Trophoblast cell (in vitro differentiated cells and primary cell): ENCODE measurements around the gene MCTP2.

Experiments used
- DNase-seq, 2 donors: peaks; one replicate each; pipeline ENCODE4 v3.0.0-alpha.2; 2016
- H2AFZ ChIP-seq: 2 replicates; pipeline ENCODE4 v1.6.1; 2013; ENCODE audit warnings: low read length, moderate library complexity, mild to moderate bottlenecking; ENCODE audit not compliant: insufficient read depth, poor library complexity
- H2AK5ac ChIP-seq: 2 replicates; pipeline ENCODE4 v1.6.1; 2013; ENCODE audit warnings: mild to moderate bottlenecking, low read length
- H2BK120ac ChIP-seq: 2 replicates; pipeline ENCODE4 v1.6.1; 2013; ENCODE audit warnings: low read length, mild to moderate bottlenecking, moderate library complexity; ENCODE audit not compliant: insufficient read depth, poor library complexity
- H2BK12ac ChIP-seq: 2 replicates; pipeline ENCODE4 v1.6.1; 2013; ENCODE audit warnings: mild to moderate bottlenecking, low read length, moderate library complexity
- H2BK5ac ChIP-seq: 2 replicates; pipeline ENCODE4 v1.6.1; 2013; ENCODE audit warnings: low read length, low read depth, moderate library complexity, mild to moderate bottlenecking; ENCODE audit not compliant: poor library complexity
- H3K14ac ChIP-seq: 2 replicates; pipeline ENCODE4 v1.6.1; 2013; ENCODE audit warnings: mild to moderate bottlenecking, low read length
- H3K18ac ChIP-seq: 2 replicates; pipeline ENCODE4 v1.6.1; 2013; ENCODE audit warnings: mild to moderate bottlenecking, low read length
- H3K23ac ChIP-seq: 2 replicates; pipeline ENCODE4 v1.6.1; 2013; ENCODE audit warnings: low read length
- H3K27ac ChIP-seq: 2 replicates; pipeline ENCODE4 v1.5.1; 2013; ENCODE audit warnings: low read depth, mild to moderate bottlenecking, inconsistent platforms, low read length, moderate library complexity
- H3K27me3 ChIP-seq: 2 replicates; pipeline ENCODE4 v1.6.1; 2013; ENCODE audit warnings: inconsistent platforms, mild to moderate bottlenecking, low read length, moderate library complexity; ENCODE audit not compliant: insufficient read depth
- H3K36me3 ChIP-seq, 2 experiments: 1 replicate in 1 of 2; 2 replicates in 1 of 2; pipeline ENCODE4 v1.6.1; 2013; ENCODE audit warnings: low read length in 2 of 2, mild to moderate bottlenecking in 2 of 2, moderate library complexity in 1 of 2; ENCODE audit not compliant: insufficient read depth in 2 of 2, control insufficient read depth in 1 of 2
- H3K4ac ChIP-seq: 2 replicates; pipeline ENCODE4 v1.6.1; 2013; ENCODE audit warnings: low read depth, mild to moderate bottlenecking, low read length, moderate library complexity
- H3K4me1 ChIP-seq, 2 experiments: 1 replicate in 1 of 2; 2 replicates in 1 of 2; pipeline ENCODE4 v1.6.1; 2013; ENCODE audit warnings: low read length in 2 of 2, mild to moderate bottlenecking in 2 of 2, moderate library complexity in 1 of 2; ENCODE audit not compliant: insufficient read depth in 2 of 2, control insufficient read depth in 1 of 2
- H3K4me2 ChIP-seq: 2 replicates; pipeline ENCODE4 v1.6.1; 2013; ENCODE audit warnings: inconsistent platforms, mild to moderate bottlenecking, low read length, moderate library complexity
- H3K4me3 ChIP-seq: 2 replicates; pipeline ENCODE4 v1.5.1; 2013; ENCODE audit warnings: mild to moderate bottlenecking, low read depth, low read length, inconsistent platforms
- H3K79me1 ChIP-seq: one replicate; pipeline ENCODE4 v1.6.1; 2013; ENCODE audit warnings: low read length
- H3K79me2 ChIP-seq: 2 replicates; pipeline ENCODE4 v1.6.1; 2013; ENCODE audit warnings: low read length, mild to moderate bottlenecking; ENCODE audit not compliant: control insufficient read depth, insufficient read depth, poor library complexity
- H3K9ac ChIP-seq: 2 replicates; pipeline ENCODE4 v1.6.1; 2013; ENCODE audit warnings: mild to moderate bottlenecking, low read length
- H3K9me3 ChIP-seq: 2 replicates; pipeline ENCODE4 v1.6.1; 2013; ENCODE audit warnings: low read depth, mild to moderate bottlenecking, control low read depth, inconsistent platforms, low read length; ENCODE audit not compliant: insufficient read depth
- H4K12ac ChIP-seq: 2 replicates; pipeline ENCODE4 v1.6.1; 2013; ENCODE audit warnings: low read depth, mild to moderate bottlenecking, low read length, moderate library complexity
- H4K8ac ChIP-seq: 2 replicates; pipeline ENCODE4 v1.6.1; 2013; ENCODE audit warnings: low read depth, mild to moderate bottlenecking, low read length, moderate library complexity
- H4K91ac ChIP-seq: one replicate; pipeline ENCODE4 v1.6.1; 2013; ENCODE audit warnings: low read depth, mild to moderate bottlenecking, low read length, moderate library complexity
- WGBS: extraction: QIAGEN DNeasy Blood & Tissue Kit; methylation state at CpG from one replicate; pipeline ENCODE4 v1.1.7; 2013; ENCODE audit warnings: missing lambda C conversion rate; ENCODE audit not compliant: insufficient read length, insufficient coverage; ENCODE audit errors: extremely low coverage; 5-methylcytosine and 5-hydroxymethylcytosine counted together

The MCTP2 gene

GRCh38 chr15:94186770-94187331 lies 44.5 kb upstream of the MCTP2 start:
- H3K18ac ChIP-seq = no peak overlapping the region
- H2BK12ac ChIP-seq = no peak overlapping the region
- H2AK5ac ChIP-seq = no peak overlapping the region
- no peaks in the 10 kb centered on the region for H3K4me1 ChIP-seq
- H3K79me2 ChIP-seq = no peaks in the 10 kb centered on the region
- no peak overlapping the region for H4K91ac ChIP-seq
- no peak overlapping the region for H2BK5ac ChIP-seq
- no peaks in the 10 kb centered on the region for H3K27me3 ChIP-seq
- no peaks in the 10 kb centered on the region for H3K9me3 ChIP-seq
- no peak overlapping the region for H3K14ac ChIP-seq
- H3K36me3 ChIP-seq = no peaks in the 10 kb centered on the region
- peak in 1 of 2 donors; percentile 5 for DNase-seq
- WGBS = no CpG with 5 or more reads among the region's 4 CpGs
- no peak overlapping the region for H3K9ac ChIP-seq
- H4K12ac ChIP-seq = no peak overlapping the region
- H3K27ac ChIP-seq = no peak overlapping the region
- H3K79me1 ChIP-seq = no peaks in the 10 kb centered on the region
- H3K4me2 ChIP-seq = no peak overlapping the region
- H4K8ac ChIP-seq = no peak overlapping the region
- no peak overlapping the region for H2BK120ac ChIP-seq
- no peak overlapping the region for H2AFZ ChIP-seq
- H3K23ac ChIP-seq = no peak overlapping the region
- no peak overlapping the region for H3K4ac ChIP-seq
- H3K4me3 ChIP-seq = no peak overlapping the region

GRCh38 chr15:94193906-94194305 lies 37.5 kb upstream of the MCTP2 start:
- H2BK12ac ChIP-seq = no peak overlapping the region
- H3K9me3 ChIP-seq = no peaks in the 10 kb centered on the region
- H3K27me3 ChIP-seq = no peaks in the 10 kb centered on the region
- no peaks in the 10 kb centered on the region for H3K79me2 ChIP-seq
- no peaks in the 10 kb centered on the region for H3K79me1 ChIP-seq
- DNase-seq = no peak
- H3K4me1 ChIP-seq = no peaks in the 10 kb centered on the region
- H4K8ac ChIP-seq = no peak overlapping the region
- no peak overlapping the region for H4K12ac ChIP-seq
- no peak overlapping the region for H3K23ac ChIP-seq
- no peak overlapping the region for H3K4ac ChIP-seq
- no CpG with 5 or more reads among the region's 3 CpGs for WGBS
- H3K4me2 ChIP-seq = no peak overlapping the region
- H3K4me3 ChIP-seq = no peak overlapping the region
- no peak overlapping the region for H3K9ac ChIP-seq
- H3K18ac ChIP-seq = no peak overlapping the region
- no peak overlapping the region for H2BK120ac ChIP-seq
- no peak overlapping the region for H3K27ac ChIP-seq
- H3K36me3 ChIP-seq = no peaks in the 10 kb centered on the region
- H2AK5ac ChIP-seq = no peak overlapping the region
- H2BK5ac ChIP-seq = no peak overlapping the region
- H4K91ac ChIP-seq = no peak overlapping the region
- H3K14ac ChIP-seq = no peak overlapping the region
- H2AFZ ChIP-seq = no peak overlapping the region

- H4K91ac ChIP-seq = no peak overlapping the region
Measured at GRCh38 chr15:94196531-94196930, 34.8 kb upstream of the MCTP2 start.

GRCh38 chr15:94198633-94199032 lies 32.7 kb upstream of the MCTP2 start:
- Histone ChIP-seq H2AK5ac (no peak overlapping the region), H3K4ac (no peak overlapping the region), H3K14ac (no peak overlapping the region), H2BK12ac (no peak overlapping the region), H3K4me1 (no peaks in the 10 kb centered on the region), H3K27ac (no peak overlapping the region), H3K27me3 (no peaks in the 10 kb centered on the region), H2BK120ac (no peak overlapping the region), H3K4me3 (no peak overlapping the region), H3K9me3 (no peaks in the 10 kb centered on the region), H2AFZ (no peak overlapping the region), H3K18ac (no peak overlapping the region), H3K23ac (no peak overlapping the region), H4K12ac (no peak overlapping the region), H2BK5ac (no peak overlapping the region), H4K8ac (no peak overlapping the region), H3K36me3 (no peaks in the 10 kb centered on the region), H3K9ac (no peak overlapping the region), H3K79me1 (no peaks in the 10 kb centered on the region), H4K91ac (no peak overlapping the region), H3K4me2 (no peak overlapping the region), H3K79me2 (no peaks in the 10 kb centered on the region)
- DNase-seq = no peak
- WGBS = no CpG with 5 or more reads among the region's 2 CpGs

More at GRCh38 chr15:94196531-94196930, 34.8 kb upstream of the MCTP2 start:
- no peak overlapping the region for H2AFZ ChIP-seq
- H3K79me2 ChIP-seq = no peaks in the 10 kb centered on the region
- no peak overlapping the region for H3K4me2 ChIP-seq
- no peak overlapping the region for H3K9ac ChIP-seq
- H3K27ac ChIP-seq = no peak overlapping the region
- no peaks in the 10 kb centered on the region for H3K36me3 ChIP-seq
- H3K18ac ChIP-seq = no peak overlapping the region
- H3K79me1 ChIP-seq = no peaks in the 10 kb centered on the region
- no peak overlapping the region for H3K23ac ChIP-seq
- no peak overlapping the region for H4K12ac ChIP-seq
- no peaks in the 10 kb centered on the region for H3K27me3 ChIP-seq
- no peak overlapping the region for H2BK12ac ChIP-seq
- no peak overlapping the region for H2BK5ac ChIP-seq
- no peaks in the 10 kb centered on the region for H3K4me1 ChIP-seq
- H2AK5ac ChIP-seq = no peak overlapping the region
- H3K4me3 ChIP-seq = no peak overlapping the region
- no peak for DNase-seq
- no peaks in the 10 kb centered on the region for H3K9me3 ChIP-seq
- H2BK120ac ChIP-seq = no peak overlapping the region
- no CpG with 5 or more reads among the region's 4 CpGs for WGBS
- no peak overlapping the region for H3K14ac ChIP-seq
- H3K4ac ChIP-seq = no peak overlapping the region
- no peak overlapping the region for H4K8ac ChIP-seq
